GM18867 (cell line): Measurements from ENCODE around the gene ATAD3B.
"Not testable (repeated sequence)": the region's sequence is repeated elsewhere in the genome, so short reads cannot be mapped to it uniquely, and the experiment has no call there.

Source experiments
- ATAC-seq: cut with Tn5 transposase; IDR thresholded peaks from one replicate; pipeline ENCODE4 v1.9.1; 2021; ENCODE audit warnings: mild to moderate bottlenecking, moderate library complexity; ENCODE audit not compliant: unreplicated experiment

The ATAD3B gene

GRCh38 chr1:1432951-1433803 is 38.4 kb upstream of the ATAD3B start:
- no peak for ATAC-seq

GRCh38 chr1:1433804-1434130 is 37.8 kb upstream of the ATAD3B start:
- ATAC-seq, result no peak

- ATAC-seq, result no peak
Measured at GRCh38 chr1:1434131-1434823, 37.3 kb upstream of the ATAD3B start.

- no peak for ATAC-seq
Measured at GRCh38 chr1:1434824-1435105, 36.8 kb upstream of the ATAD3B start.

GRCh38 chr1:1435106-1435903 is 36.3 kb upstream of the ATAD3B start, which contains the start of gene VWA1:
Gene VWA1 (plus strand): TSS chr1:1435690. CDS start chr1:1435749, 59 bp downstream.
- ATAC-seq, result no peak

GRCh38 chr1:1435911-1436629 is 35.5 kb upstream of the ATAD3B start:
- no peak for ATAC-seq

GRCh38 chr1:1436630-1437032 is 34.9 kb upstream of the ATAD3B start:
- no peak for ATAC-seq

GRCh38 chr1:1437033-1437903 is 34.3 kb upstream of the ATAD3B start:
- ATAC-seq, result no peak

- ATAC-seq, result peak; percentile 54
Measured at GRCh38 chr1:1437904-1438376, 33.6 kb upstream of the ATAD3B start.

GRCh38 chr1:1438531-1439381 is 32.8 kb upstream of the ATAD3B start:
- ATAC-seq, result no peak

- no peak for ATAC-seq
Measured at GRCh38 chr1:1439546-1440261, 31.9 kb upstream of the ATAD3B start.

GRCh38 chr1:1440262-1441001 is 31.1 kb upstream of the ATAD3B start:
- ATAC-seq, result no peak

- no peak for ATAC-seq
Measured at GRCh38 chr1:1441002-1441888, 30.3 kb upstream of the ATAD3B start.

- no peak for ATAC-seq
Measured at GRCh38 chr1:1442069-1442770, 29.3 kb upstream of the ATAD3B start.

GRCh38 chr1:1446631-1447030 is 24.9 kb upstream of the ATAD3B start:
- ATAC-seq, result not testable (repeated sequence)

- ATAC-seq, result no peak
Measured at GRCh38 chr1:1449099-1449739, 22.3 kb upstream of the ATAD3B start, which contains the start of gene ATAD3C. Gene ATAD3C (plus strand): TSS chr1:1449689. CDS start chr1:1450684, 995 bp downstream.
